Upper lobe of left lung (tissue), 6 donors: Measurements from ENCODE around the gene INPP4B. TPM values are rescaled to one million over a fixed set of nuclear protein-coding genes. Genes with fewer than 3 reads are reported as not detected.
A peak's percentile ranks its signal among the peaks of the same experiment; 100 is the strongest.

Source experiments
- ATAC-seq, 2 donors: fragments of 200-7000 bp; cut with Tn5 transposase; one replicate each; pipeline ENCODE4 v1.9.1; 2022; ENCODE audit warnings: mild to moderate bottlenecking in 2 of 2, moderate library complexity in 2 of 2; ENCODE audit not compliant: low FRiP score in 2 of 2
- DNase-seq, 2 donors: peaks; one replicate each; pipeline ENCODE4 v3.0.0-alpha.2; 2019 to 2020
- H3K27ac ChIP-seq, 4 donors: fragments of 200-600 bp; sonication (generic); one replicate each; pipeline ENCODE4 v1.5.1; 2016 to 2019
- H3K27me3 ChIP-seq, 4 donors: fragments of 200-600 bp; sonication (generic); one replicate each; pipeline ENCODE4 v1.5.1; 2017 to 2019
- H3K36me3 ChIP-seq, 4 donors: fragments of 200-600 bp; sonication (generic); one replicate each; pipeline ENCODE4 v1.5.1; 2016 to 2019
- H3K4me1 ChIP-seq, 4 donors: fragments of 200-600 bp; sonication (generic); one replicate each; pipeline ENCODE4 v1.5.1; 2018 to 2019
- H3K4me3 ChIP-seq, 4 donors: fragments of 200-600 bp; sonication (generic); one replicate each; pipeline ENCODE4 v1.5.1; 2017 to 2019; ENCODE audit warnings: mild to moderate bottlenecking in 2 of 4, moderate library complexity in 1 of 4
- H3K9me3 ChIP-seq, 4 donors: fragments of 200-600 bp; sonication (generic); one replicate each; pipeline ENCODE4 v1.5.1; 2018 to 2019
- EP300 ChIP-seq, 4 donors: sonication (generic); formaldehyde crosslinking; IDR thresholded peaks; one replicate each; pipeline ENCODE4 v1.5.1; 2017; ENCODE audit warnings: antibody characterized with exemption in 4 of 4, control low read depth in 2 of 4
- POLR2A ChIP-seq, 4 donors: fragments of 450-650 bp; IDR thresholded peaks; one replicate each; pipeline ENCODE4 v1.5.1; 2016 to 2017; ENCODE audit warnings: antibody characterized with exemption in 4 of 4, mild to moderate bottlenecking in 2 of 4
- POLR2AphosphoS5 ChIP-seq, 2 donors: sonication (generic); formaldehyde crosslinking; IDR thresholded peaks; one replicate each; pipeline ENCODE4 v1.5.1; 2017; ENCODE audit warnings: antibody characterized with exemption in 2 of 2
- WGBS, 2 donors: methylation state at CpG; one replicate each; pipeline ENCODE4 v1.1.5; 2017 to 2018; 5-methylcytosine and 5-hydroxymethylcytosine counted together
- total RNA-seq, 6 donors: library from RNA; depleted of rRNA in 4 of 6; stranded (reverse); fragments of >200 nt in 4 of 6; gene quantifications; one replicate each; pipeline versions ENCODE4 v1.1.0 to v1.2.1, GENCODE V29; 2016 to 2021
- TF ChIP-seq, protein P1 (sequence below), 6 experiments: fragments of 450-650 bp in 4 of 6; fragments of 200-600 bp in 2 of 6; sonication (generic) in 2 of 6; IDR thresholded peaks; one replicate each; pipeline ENCODE4 v1.5.1; 2016 to 2019; ENCODE audit warnings: antibody characterized with exemption in 6 of 6
- donor health status: DM: no; HTN: no; CAD: no; lungs with moderate emphysema.
- donor health status: DM: no; HTN: yes; CAD: no; lungs with severe emphysema.

Gene INPP4B
- total RNA-seq, 6 donors from 2014 or later, result 4.7 to 31.4 (median 10.4) TPM

DNA sequence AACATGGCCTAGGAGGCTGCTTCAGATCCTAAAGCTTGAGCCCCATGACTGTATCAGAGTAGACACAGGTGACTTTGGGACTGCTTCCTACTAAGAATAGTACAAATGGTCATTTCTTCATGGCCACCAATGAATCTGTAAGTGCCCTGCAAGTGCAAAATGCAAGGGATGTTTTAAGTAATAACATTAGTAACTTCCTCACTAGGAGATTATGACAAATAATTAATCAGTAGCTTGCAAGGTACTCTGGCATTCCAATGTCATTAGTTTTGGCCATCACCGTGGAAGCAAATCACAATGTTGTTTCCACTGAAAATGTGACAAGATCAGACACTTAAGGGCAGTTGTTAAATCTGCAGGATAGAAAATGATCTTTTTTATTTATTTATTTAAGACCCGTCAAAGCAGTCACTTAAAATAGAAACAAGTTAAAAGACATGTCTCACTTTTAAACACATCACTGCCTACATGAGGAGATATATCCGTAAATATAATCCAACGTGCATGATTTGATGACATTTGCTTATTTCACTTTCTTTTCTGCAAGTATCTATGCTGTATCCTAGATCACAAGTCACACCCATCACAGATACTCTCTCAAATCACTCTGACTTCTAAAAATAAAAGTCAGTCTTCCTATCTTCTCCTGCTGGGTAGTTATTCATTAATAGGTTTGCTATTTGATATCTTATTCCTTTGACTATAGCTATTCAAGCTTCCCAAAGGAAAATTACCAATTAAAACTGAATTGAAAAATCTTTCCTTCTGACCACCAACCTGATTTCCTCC lies 809.1 kb downstream of the INPP4B start:
- Histone ChIP-seq H3K27me3 (no peaks in the 10 kb centered on the region), H3K27ac (no peak overlapping the region), H3K4me3 (no peak overlapping the region), H3K4me1 (no peaks in the 10 kb centered on the region), H3K9me3 (no peaks in the 10 kb centered on the region), H3K36me3 (no peaks in the 10 kb centered on the region)
- TF ChIP-seq, protein P1, sequence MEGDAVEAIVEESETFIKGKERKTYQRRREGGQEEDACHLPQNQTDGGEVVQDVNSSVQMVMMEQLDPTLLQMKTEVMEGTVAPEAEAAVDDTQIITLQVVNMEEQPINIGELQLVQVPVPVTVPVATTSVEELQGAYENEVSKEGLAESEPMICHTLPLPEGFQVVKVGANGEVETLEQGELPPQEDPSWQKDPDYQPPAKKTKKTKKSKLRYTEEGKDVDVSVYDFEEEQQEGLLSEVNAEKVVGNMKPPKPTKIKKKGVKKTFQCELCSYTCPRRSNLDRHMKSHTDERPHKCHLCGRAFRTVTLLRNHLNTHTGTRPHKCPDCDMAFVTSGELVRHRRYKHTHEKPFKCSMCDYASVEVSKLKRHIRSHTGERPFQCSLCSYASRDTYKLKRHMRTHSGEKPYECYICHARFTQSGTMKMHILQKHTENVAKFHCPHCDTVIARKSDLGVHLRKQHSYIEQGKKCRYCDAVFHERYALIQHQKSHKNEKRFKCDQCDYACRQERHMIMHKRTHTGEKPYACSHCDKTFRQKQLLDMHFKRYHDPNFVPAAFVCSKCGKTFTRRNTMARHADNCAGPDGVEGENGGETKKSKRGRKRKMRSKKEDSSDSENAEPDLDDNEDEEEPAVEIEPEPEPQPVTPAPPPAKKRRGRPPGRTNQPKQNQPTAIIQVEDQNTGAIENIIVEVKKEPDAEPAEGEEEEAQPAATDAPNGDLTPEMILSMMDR (IDR thresholded peaks at IDR 0.05), result no peak
- no peak for TF ChIP-seq POLR2A (IDR thresholded peaks at IDR 0.05)
- no peak for TF ChIP-seq EP300 (IDR thresholded peaks at IDR 0.05)
- no peak for TF ChIP-seq POLR2AphosphoS5 (IDR thresholded peaks at IDR 0.05)
- 65 to 69% methylated on average over 4 of the region's 4 CpGs for WGBS, 2 donors
- ATAC-seq (no peak), DNase-seq (no peak)

DNA sequence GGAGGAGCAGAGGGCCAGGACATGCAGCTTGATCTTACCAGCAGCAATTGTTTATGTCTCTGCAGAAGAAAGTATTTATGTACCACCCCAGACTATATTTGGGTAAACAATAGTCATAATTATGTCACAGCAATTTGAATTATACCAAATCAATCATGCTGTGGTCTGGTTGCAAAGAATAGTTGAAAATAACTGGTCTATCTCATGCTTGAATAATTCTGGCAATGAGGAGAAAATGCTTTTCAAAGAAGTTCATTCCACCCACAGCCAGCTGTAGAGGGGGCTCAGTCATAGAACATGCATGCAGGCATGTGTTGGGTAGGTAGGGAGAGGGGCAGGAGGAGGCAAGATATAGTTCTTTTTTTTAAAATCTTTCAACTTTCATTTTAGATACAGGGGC lies 810.5 kb downstream of the INPP4B start:
- Histone ChIP-seq H3K9me3 (no peaks in the 10 kb centered on the region), H3K27ac (no peak overlapping the region), H3K4me1 (no peaks in the 10 kb centered on the region), H3K4me3 (no peak overlapping the region), H3K36me3 (no peaks in the 10 kb centered on the region), H3K27me3 (no peaks in the 10 kb centered on the region)
- ATAC-seq (no peak), DNase-seq (no peak)
- TF ChIP-seq POLR2A (IDR thresholded peaks at IDR 0.05), result no peak

DNA sequence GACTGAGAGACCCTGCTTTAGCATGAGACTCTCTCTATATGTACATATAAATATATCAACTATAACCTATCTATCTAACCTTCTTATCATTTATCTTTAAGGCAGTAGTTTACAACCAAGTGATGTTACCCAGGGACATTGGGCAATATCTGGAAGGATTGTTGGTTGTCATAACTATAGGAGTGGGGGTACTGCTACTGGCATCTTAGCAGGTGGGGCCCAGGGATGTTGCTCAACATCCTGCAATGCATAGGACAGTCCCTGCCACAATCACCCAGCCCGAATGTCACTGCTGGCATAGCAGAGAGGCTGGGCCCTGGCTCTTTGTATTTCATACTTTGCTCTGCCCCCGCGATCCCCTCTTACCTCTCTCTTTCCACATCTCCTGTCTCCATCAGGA lies 812.0 kb downstream of the INPP4B start:
- H3K27me3 ChIP-seq, result no peaks in the 10 kb centered on the region
- ATAC-seq, result peak in 1 of 2 donors; percentile 37

DNA sequence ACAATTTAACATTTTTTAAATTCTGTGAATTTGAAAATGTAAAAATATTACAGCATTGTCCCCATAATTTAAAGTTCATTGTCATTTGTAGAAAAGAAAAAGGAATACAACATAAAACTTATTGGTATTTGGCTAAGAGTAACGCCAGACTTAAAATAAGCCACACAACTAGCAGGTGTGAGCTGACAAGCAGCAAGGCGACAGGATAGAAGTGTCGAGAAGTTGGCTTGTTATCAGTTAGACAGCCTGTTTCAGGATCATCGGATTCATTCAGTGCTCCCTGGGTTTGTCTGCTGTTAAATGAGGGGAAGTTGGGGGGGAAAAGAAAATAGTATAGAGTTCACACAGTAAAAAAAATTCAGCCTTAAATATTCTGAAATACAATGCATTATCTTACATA lies 816.1 kb downstream of the INPP4B start:
- TF ChIP-seq EP300 (IDR thresholded peaks at IDR 0.05) (no peak), POLR2AphosphoS5 (IDR thresholded peaks at IDR 0.05) (no peak), POLR2A (IDR thresholded peaks at IDR 0.05) (no peak)
- TF ChIP-seq, protein P1 (IDR thresholded peaks at IDR 0.05), result no peak
- DNase-seq, result no peak
- Histone ChIP-seq H3K36me3 (no peaks in the 10 kb centered on the region), H3K27ac (no peak overlapping the region), H3K27me3 (no peaks in the 10 kb centered on the region), H3K9me3 (no peaks in the 10 kb centered on the region), H3K4me1 (no peaks in the 10 kb centered on the region), H3K4me3 (no peak overlapping the region)
- ATAC-seq, result no peak
- WGBS, 2 donors, result 59 to 69% methylated on average over 4 of the region's 4 CpGs

More for the DNA sequence above, 812.0 kb downstream of the INPP4B start:
- H3K36me3 ChIP-seq, result no peaks in the 10 kb centered on the region
- no peaks in the 10 kb centered on the region for H3K4me1 ChIP-seq
- H3K9me3 ChIP-seq, result no peaks in the 10 kb centered on the region
- WGBS, 2 donors, result 77 to 80% methylated on average over 3 of the region's 3 CpGs
- H3K4me3 ChIP-seq, result no peak overlapping the region
- H3K27ac ChIP-seq, result no peak overlapping the region
- DNase-seq, result no peak
- TF ChIP-seq EP300 (IDR thresholded peaks at IDR 0.05), result no peak
- no peak for TF ChIP-seq POLR2A (IDR thresholded peaks at IDR 0.05)
- TF ChIP-seq, protein P1 (IDR thresholded peaks at IDR 0.05), result no peak
- no peak for TF ChIP-seq POLR2AphosphoS5 (IDR thresholded peaks at IDR 0.05)

GRCh38 chr4:142021761-142022160 lies 824.3 kb downstream of the INPP4B start:
- no peak overlapping the region for H3K27ac ChIP-seq
- H3K4me1 ChIP-seq, result no peaks in the 10 kb centered on the region
- 87 to 92% methylated on average over 2 of the region's 2 CpGs for WGBS, 2 donors
- H3K9me3 ChIP-seq, result no peaks in the 10 kb centered on the region
- H3K4me3 ChIP-seq, result no peak overlapping the region
- no peaks in the 10 kb centered on the region for H3K27me3 ChIP-seq
- DNase-seq, result no peak
- TF ChIP-seq EP300 (IDR thresholded peaks at IDR 0.05) (no peak), POLR2AphosphoS5 (IDR thresholded peaks at IDR 0.05) (no peak), POLR2A (IDR thresholded peaks at IDR 0.05) (no peak)
- TF ChIP-seq, protein P1 (IDR thresholded peaks at IDR 0.05), result no peak
- H3K36me3 ChIP-seq, result no peaks in the 10 kb centered on the region
- ATAC-seq, result no peak
